Measurements from ENCODE around the gene BCAS3.

DNA sequence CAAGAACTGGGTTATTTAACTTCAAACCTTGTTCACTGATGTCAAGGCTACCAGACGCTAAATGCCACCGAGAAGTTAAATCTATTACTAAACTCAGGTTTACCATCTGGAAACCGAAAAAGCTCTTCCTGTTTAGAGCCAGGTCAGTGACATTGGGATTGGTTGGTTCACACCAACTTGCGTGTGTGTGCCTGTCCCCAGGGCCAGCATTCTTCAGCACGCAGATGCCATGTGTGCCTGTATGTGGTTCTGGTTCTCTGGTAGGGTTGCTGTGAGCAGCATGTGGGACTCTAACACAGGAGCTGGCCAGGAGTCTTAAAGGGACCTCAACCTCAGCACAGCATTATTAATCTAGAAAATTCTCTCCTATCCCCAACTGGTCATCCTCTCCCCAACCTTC lies 703.9 kb downstream of the BCAS3 start:
- TF ChIP-seq TAF1 (IDR thresholded peaks at IDR 0.05; ENCODE audit: borderline replicate concordance, low read depth, low read length) = no peak
- no peak for TF ChIP-seq POLR2AphosphoS5 (IDR thresholded peaks at IDR 0.05; ENCODE audit: low read depth, low read length)
- TF ChIP-seq POLR2A (IDR thresholded peaks at IDR 0.05; ENCODE audit: low read depth, low read length) = no peak
